ENCODE measurements around the gene IGLL5. TPM values are rescaled to one million over a fixed set of nuclear protein-coding genes. Genes with fewer than 3 reads are reported as not detected.

The IGLL5 gene
- total and polyA plus RNA-seq, 11 donors: 0.23 to 2.6 (median 0.78) TPM; not detected in 4

DNA sequence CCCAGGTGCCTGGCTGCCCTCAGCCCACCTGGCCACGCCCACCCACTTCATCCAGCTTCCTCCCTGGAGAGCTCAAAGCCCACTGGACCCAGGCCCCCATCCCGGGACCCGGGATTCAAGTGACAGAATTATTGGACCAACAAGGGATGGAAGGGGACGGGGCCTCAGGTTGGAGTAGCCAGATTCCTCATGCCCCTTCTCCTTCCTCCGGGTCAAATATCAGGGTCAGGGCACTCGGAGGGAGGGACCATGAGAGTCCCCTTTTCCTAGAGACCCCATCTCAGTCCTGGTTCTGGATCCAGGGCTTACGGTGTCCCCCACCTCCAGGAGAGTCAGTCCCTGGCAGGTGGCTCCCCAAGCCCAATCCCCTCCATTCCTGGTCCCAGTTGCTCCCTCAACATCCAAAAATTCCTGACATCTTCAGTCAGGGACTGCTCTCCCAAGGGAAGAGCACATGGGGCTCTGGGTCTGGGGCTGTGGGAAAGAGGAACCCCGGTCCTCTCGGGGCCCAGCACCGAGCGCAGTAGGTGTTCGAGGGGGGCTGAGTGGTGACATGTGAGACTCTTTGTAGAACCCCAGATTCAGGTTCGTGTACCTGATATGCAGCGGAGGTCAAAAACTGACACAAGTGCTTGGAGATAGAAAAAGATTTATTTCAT lies 37.7 kb downstream of the IGLL5 start:
- Histone ChIP-seq H3K9me3 (no peaks in the 10 kb centered on the region), H3K4me1 (peaks cover 0 to 17% (median 0%) of the 10 kb centered on the region in 12 donors), H3K27ac (no peak overlapping the region), H3K4me3 (no peak overlapping the region), H3K36me3 (no peaks in the 10 kb centered on the region), H3K27me3 (peaks cover 0 to 11% (median 0%) of the 10 kb centered on the region in 9 donors)
- no peak for ATAC-seq
- intact Hi-C loops (cut with DNase I): no loop called here
- 83 to 90% (median 85%) methylated on average over 13 to 14 of the region's 14 CpGs for whole genome bisulfite sequencing, 4 donors
- TF ChIP-seq, protein P1, sequence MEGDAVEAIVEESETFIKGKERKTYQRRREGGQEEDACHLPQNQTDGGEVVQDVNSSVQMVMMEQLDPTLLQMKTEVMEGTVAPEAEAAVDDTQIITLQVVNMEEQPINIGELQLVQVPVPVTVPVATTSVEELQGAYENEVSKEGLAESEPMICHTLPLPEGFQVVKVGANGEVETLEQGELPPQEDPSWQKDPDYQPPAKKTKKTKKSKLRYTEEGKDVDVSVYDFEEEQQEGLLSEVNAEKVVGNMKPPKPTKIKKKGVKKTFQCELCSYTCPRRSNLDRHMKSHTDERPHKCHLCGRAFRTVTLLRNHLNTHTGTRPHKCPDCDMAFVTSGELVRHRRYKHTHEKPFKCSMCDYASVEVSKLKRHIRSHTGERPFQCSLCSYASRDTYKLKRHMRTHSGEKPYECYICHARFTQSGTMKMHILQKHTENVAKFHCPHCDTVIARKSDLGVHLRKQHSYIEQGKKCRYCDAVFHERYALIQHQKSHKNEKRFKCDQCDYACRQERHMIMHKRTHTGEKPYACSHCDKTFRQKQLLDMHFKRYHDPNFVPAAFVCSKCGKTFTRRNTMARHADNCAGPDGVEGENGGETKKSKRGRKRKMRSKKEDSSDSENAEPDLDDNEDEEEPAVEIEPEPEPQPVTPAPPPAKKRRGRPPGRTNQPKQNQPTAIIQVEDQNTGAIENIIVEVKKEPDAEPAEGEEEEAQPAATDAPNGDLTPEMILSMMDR (IDR thresholded peaks at IDR 0.05): no peak
- no peak for TF ChIP-seq POLR2A (IDR thresholded peaks at IDR 0.05)
- peak in 1 of 5 donors; percentile 53 for DNase-seq

DNA sequence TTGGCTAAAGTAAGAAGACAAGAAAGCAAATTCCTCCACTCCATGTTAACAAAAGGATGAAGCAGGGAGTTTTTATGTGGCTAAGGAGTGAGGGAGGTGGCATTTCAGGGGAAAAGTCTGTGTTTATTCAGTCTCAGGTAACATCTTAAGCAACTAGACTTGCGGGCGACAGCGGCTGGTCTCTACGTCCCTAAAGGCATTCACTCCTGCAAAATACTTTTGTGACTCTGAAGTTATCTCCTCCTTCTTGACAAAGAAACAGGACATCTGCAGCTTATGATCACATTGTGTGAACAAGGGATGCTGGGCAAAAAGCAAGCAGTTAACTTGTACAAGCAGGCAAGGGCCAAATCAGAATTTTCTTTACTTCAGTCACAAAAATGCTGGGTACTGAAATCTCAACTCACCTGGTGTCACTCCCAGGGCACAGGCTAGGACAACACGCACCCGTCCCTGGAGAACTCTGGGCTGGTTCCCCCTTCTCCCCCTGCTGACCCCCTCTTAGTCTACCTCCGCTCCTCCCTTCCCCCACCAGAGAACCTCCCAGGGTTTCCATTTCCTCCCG lies 38.3 kb downstream of the IGLL5 start:
- Histone ChIP-seq H3K9me3 (no peaks in the 10 kb centered on the region), H3K27ac (no peak overlapping the region), H3K27me3 (peaks cover 0 to 11% (median 0%) of the 10 kb centered on the region in 9 donors), H3K4me3 (no peak overlapping the region), H3K4me1 (peaks cover 0 to 17% (median 0%) of the 10 kb centered on the region in 12 donors), H3K36me3 (no peaks in the 10 kb centered on the region)
- WGBS, 4 donors: 40 to 54% (median 46%) methylated on average over 8 of the region's 8 CpGs
- peak in 1 of 5 donors; percentile 7 for DNase-seq
- ATAC-seq: no peak
- intact Hi-C loops (cut with DNase I): no loop called here
- TF ChIP-seq, protein P1 (IDR thresholded peaks at IDR 0.05): no peak
- TF ChIP-seq POLR2A (IDR thresholded peaks at IDR 0.05): no peak

DNA sequence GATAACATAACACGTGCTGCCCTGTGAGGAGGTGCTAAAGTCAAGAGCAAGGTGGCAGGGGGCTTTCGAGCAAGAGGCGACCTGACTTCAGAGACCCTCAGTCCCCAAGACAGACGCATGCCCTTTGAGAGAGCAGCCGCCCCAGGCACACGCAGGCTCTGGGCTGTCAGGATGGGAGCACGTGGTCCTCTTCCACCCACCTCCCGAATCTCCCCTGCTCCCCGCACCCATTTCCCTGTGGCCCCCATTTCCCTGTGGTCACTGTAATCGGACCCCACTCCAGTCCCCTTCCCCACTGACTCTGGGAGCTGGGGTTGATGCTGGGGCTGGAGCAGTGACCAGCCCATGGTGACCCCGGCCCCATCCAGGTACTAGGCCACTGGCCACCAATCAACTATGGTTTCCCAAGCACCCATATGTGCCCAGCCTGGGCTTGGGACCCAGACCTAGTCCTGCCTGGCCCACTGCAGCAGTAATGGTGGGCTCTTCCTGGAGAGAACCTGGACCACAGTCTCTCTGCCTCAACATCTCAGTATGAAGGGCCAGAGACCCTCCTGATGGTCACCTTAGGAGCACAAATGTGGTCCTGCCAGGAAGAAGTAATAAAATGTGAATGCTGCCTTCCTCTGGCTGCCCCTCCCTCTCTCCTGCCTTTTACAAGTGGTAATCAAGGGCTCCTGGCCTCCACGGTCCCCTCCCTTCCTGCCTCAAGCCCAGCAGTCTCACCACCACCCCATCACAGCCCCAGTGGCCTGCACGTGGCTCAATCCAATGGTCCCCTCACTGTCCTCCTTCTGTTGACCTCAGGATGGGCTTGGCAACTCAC lies 39.0 kb downstream of the IGLL5 start:
- intact Hi-C loops (cut with DNase I): no loop called here
- H3K36me3 ChIP-seq: no peaks in the 10 kb centered on the region
- peaks cover 0 to 11% (median 0%) of the 10 kb centered on the region in 9 donors for H3K27me3 ChIP-seq
- no peaks in the 10 kb centered on the region for H3K9me3 ChIP-seq
- no peak overlapping the region for H3K27ac ChIP-seq
- TF ChIP-seq POLR2A (IDR thresholded peaks at IDR 0.05): no peak
- TF ChIP-seq, protein P1 (IDR thresholded peaks at IDR 0.05): no peak
- peak in 1 of 5 donors; percentile 49 for DNase-seq
- 59 to 67% (median 61%) methylated on average over 11 to 13 of the region's 13 CpGs for WGBS, 4 donors
- no peak for ATAC-seq
- H3K4me1 ChIP-seq: peaks cover 0 to 17% (median 0%) of the 10 kb centered on the region in 12 donors
- H3K4me3 ChIP-seq: no peak overlapping the region

Data from heart left ventricle (tissue), 16 donors.